AML-193 (cell line): ENCODE results near the gene PRKG1.

Experiments used
- DNase-seq, 2 experiments: peaks; one replicate each; lab custom pipeline; 2025; lab: John Stamatoyannopoulos, UW

Gene PRKG1

GRCh38 chr10:51932530-51932929, 858.2 kb downstream of the PRKG1 start:
- DNase-seq: no peak

GRCh38 chr10:51934373-51934772, 860.1 kb downstream of the PRKG1 start:
- no peak for DNase-seq

- no peak for DNase-seq
These were observed 861.1 kb downstream of the PRKG1 start for GRCh38 chr10:51935341-51935740.

GRCh38 chr10:51937308-51938140, 863.2 kb downstream of the PRKG1 start:
- no peak for DNase-seq

- no peak for DNase-seq
These were observed 876.2 kb downstream of the PRKG1 start for GRCh38 chr10:51950371-51950995.

- no peak for DNase-seq
These were observed 876.8 kb downstream of the PRKG1 start for GRCh38 chr10:51950996-51951555.

GRCh38 chr10:51951601-51952000, 877.3 kb downstream of the PRKG1 start:
- DNase-seq: no peak

- no peak for DNase-seq
These were observed 877.8 kb downstream of the PRKG1 start for GRCh38 chr10:51952056-51952455.

- DNase-seq: no peak
These were observed 881.4 kb downstream of the PRKG1 start for GRCh38 chr10:51955696-51956095.

- DNase-seq: no peak
These were observed 882.5 kb downstream of the PRKG1 start for GRCh38 chr10:51956822-51957221.

GRCh38 chr10:51960494-51960895, 886.2 kb downstream of the PRKG1 start:
- peak; percentile 4 to 20 for DNase-seq

- no peak for DNase-seq
These were observed 887.1 kb downstream of the PRKG1 start for GRCh38 chr10:51961401-51961800.

GRCh38 chr10:51964630-51965029, 890.3 kb downstream of the PRKG1 start:
- DNase-seq: no peak

GRCh38 chr10:51965451-51965850, 891.2 kb downstream of the PRKG1 start:
- no peak for DNase-seq

GRCh38 chr10:51972733-51973346, 898.6 kb downstream of the PRKG1 start:
- DNase-seq: no peak

GRCh38 chr10:51980752-51981151, 906.5 kb downstream of the PRKG1 start:
- no peak for DNase-seq

GRCh38 chr10:51981731-51982130, 907.4 kb downstream of the PRKG1 start:
- no peak for DNase-seq

- no peak for DNase-seq
These were observed 909.2 kb downstream of the PRKG1 start for GRCh38 chr10:51983481-51983880.

GRCh38 chr10:51985336-51985735, 911.0 kb downstream of the PRKG1 start:
- DNase-seq: no peak

- no peak for DNase-seq
These were observed 912.2 kb downstream of the PRKG1 start for GRCh38 chr10:51986516-51986915.

GRCh38 chr10:51993475-51993874, 919.2 kb downstream of the PRKG1 start:
- DNase-seq: no peak

GRCh38 chr10:51999096-51999495, 924.8 kb downstream of the PRKG1 start:
- no peak for DNase-seq
